ENCODE measurements around the gene ATF5.
A peak's percentile ranks its signal among the peaks of the same experiment; 100 is the strongest.

The ATF5 gene

DNA sequence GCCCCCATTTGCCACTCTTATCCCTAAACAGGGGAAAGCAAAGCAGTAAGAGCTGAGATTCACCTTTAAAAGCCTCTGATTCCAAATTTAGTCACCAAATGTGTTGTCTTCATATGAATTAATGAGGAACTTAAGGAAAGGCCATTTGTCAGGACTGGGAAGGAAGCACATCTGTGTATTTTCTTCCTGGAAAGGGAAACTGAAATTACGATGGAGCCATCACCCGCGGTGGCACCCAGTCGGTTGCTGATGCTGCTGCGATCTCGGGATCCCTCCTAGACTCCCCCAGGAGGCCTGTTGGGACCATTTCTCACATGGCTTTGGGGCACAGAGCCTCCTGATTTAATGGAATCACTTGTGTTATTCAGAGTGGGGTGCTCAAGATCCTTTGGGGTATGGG, 24.9 kb upstream of the ATF5 start:
- H3K4ac ChIP-seq (ENCODE audit: low read depth in 1 of 2, low read length in 2 of 2) = no peak overlapping the region
- no peak for DNase-seq
- no peak overlapping the region for H3K18ac ChIP-seq (ENCODE audit: low read depth in 1 of 2, low read length in 2 of 2)
- H4K8ac ChIP-seq (ENCODE audit: low read length) = no peak overlapping the region
- H2AK5ac ChIP-seq (ENCODE audit: low read length, severe bottlenecking) = no peak overlapping the region
- no peak overlapping the region for H3K27ac ChIP-seq (ENCODE audit: low read length, poor library complexity, severe bottlenecking)
- H3K27me3 ChIP-seq (ENCODE audit: control insufficient read depth in 1 of 2, insufficient read depth in 1 of 2, low read length in 2 of 2) = no peaks in the 10 kb centered on the region
- H3K9me3 ChIP-seq (ENCODE audit: control insufficient read depth, low read length) = no peaks in the 10 kb centered on the region
- no peak overlapping the region for H4K91ac ChIP-seq (ENCODE audit: low read length)
- H3K23ac ChIP-seq (ENCODE audit: low read length in 2 of 2) = no peak overlapping the region
- H3K4me2 ChIP-seq (ENCODE audit: low read length, poor library complexity, severe bottlenecking) = no peak overlapping the region
- no peak overlapping the region for H2BK5ac ChIP-seq (ENCODE audit: low read depth, low read length, poor library complexity, severe bottlenecking)
- H3K36me3 ChIP-seq (ENCODE audit: control insufficient read depth in 1 of 2, insufficient read depth in 2 of 2, low read depth in 1 of 2, low read length in 2 of 2) = peaks cover 27 to 28% of the 10 kb centered on the region in 2 experiments
- H3K4me3 ChIP-seq (ENCODE audit: insufficient read depth in 1 of 2, low read depth in 1 of 2, low read length in 2 of 2) = no peak overlapping the region
- WGBS = 93% methylated on average over 6 of the region's 6 CpGs
- H3K79me1 ChIP-seq (replicated peaks; ENCODE audit: low read length, poor library complexity, severe bottlenecking) = peaks cover 21% of the 10 kb centered on the region
- H2BK12ac ChIP-seq (ENCODE audit: low read length in 2 of 2) = no peak overlapping the region
- peaks cover 2% of the 10 kb centered on the region for H3K4me1 ChIP-seq (ENCODE audit: control insufficient read depth, insufficient read depth, low read depth, low read length)
- H2BK120ac ChIP-seq (ENCODE audit: low read depth, low read length) = no peak overlapping the region
- H3K14ac ChIP-seq (ENCODE audit: low read length in 2 of 2) = no peak overlapping the region
- no peak overlapping the region for H2BK15ac ChIP-seq (ENCODE audit: low read depth, poor library complexity, severe bottlenecking)
- H2AFZ ChIP-seq (ENCODE audit: low read depth, low read length) = no peak overlapping the region
- H3K9ac ChIP-seq (ENCODE audit: low read length) = no peak overlapping the region

DNA sequence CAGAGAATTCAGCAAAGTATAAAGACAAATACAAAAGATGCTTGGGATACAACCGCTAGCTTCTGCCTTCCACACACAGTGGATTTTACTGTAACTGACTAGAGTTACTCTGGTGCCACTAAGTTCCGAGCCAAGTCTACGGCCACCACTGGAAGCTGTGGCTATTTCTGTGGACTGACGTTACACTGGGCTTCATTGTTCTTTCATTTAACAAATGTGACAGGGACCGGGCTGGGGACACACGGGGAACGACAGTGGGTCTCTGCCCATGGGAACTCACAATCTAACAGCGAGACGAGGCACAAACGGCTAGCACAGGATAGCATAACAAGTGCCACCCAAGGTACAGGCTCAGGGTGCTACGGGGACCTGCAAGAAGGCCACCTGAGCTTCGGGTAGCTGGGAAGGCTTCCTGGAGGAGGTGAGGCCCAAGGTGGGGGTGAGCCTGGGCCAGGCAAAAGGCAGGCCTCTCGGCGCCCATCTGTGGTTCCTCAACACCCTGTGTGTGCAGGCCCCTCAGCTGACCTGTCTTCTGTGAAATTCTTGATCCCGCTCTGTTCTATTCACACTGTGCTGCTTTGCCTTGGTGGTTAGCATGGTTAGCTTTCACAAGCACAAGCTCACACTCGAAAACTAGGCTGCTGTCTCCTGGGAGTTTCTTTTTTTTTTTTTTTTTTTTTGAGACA, 22.0 kb upstream of the ATF5 start:
- 96% methylated on average over 16 of the region's 16 CpGs for WGBS
- H3K36me3 ChIP-seq (ENCODE audit: control insufficient read depth in 1 of 2, insufficient read depth in 2 of 2, low read depth in 1 of 2, low read length in 2 of 2) = peaks cover 37 to 43% of the 10 kb centered on the region in 2 experiments

GRCh38 chr19:49907745-49908446, 21.1 kb upstream of the ATF5 start:
- Histone ChIP-seq H4K8ac (ENCODE audit: low read length) (no peak overlapping the region), H3K36me3 (ENCODE audit: control insufficient read depth in 1 of 2, insufficient read depth in 2 of 2, low read depth in 1 of 2, low read length in 2 of 2) (peaks cover 43 to 49% of the 10 kb centered on the region in 2 experiments), H2BK15ac (ENCODE audit: low read depth, poor library complexity, severe bottlenecking) (no peak overlapping the region), H3K79me1 (replicated peaks; ENCODE audit: low read length, poor library complexity, severe bottlenecking) (peaks cover 37% of the 10 kb centered on the region), H3K14ac (ENCODE audit: low read length in 2 of 2) (no peak overlapping the region), H2AFZ (ENCODE audit: low read depth, low read length) (no peak overlapping the region), H3K18ac (ENCODE audit: low read depth in 1 of 2, low read length in 2 of 2) (no peak overlapping the region), H3K27me3 (ENCODE audit: control insufficient read depth in 1 of 2, insufficient read depth in 1 of 2, low read length in 2 of 2) (no peaks in the 10 kb centered on the region), H3K23ac (ENCODE audit: low read length in 2 of 2) (no peak overlapping the region), H2BK5ac (ENCODE audit: low read depth, low read length, poor library complexity, severe bottlenecking) (no peak overlapping the region), H3K4me3 (ENCODE audit: insufficient read depth in 1 of 2, low read depth in 1 of 2, low read length in 2 of 2) (no peak overlapping the region), H2BK120ac (ENCODE audit: low read depth, low read length) (no peak overlapping the region), H3K9me3 (ENCODE audit: control insufficient read depth, low read length) (no peaks in the 10 kb centered on the region), H3K4me2 (ENCODE audit: low read length, poor library complexity, severe bottlenecking) (no peak overlapping the region), H2AK5ac (ENCODE audit: low read length, severe bottlenecking) (no peak overlapping the region), H3K4me1 (ENCODE audit: control insufficient read depth, insufficient read depth, low read depth, low read length) (peaks cover 4% of the 10 kb centered on the region), H3K9ac (ENCODE audit: low read length) (no peak overlapping the region), H3K4ac (ENCODE audit: low read depth in 1 of 2, low read length in 2 of 2) (no peak overlapping the region), H2BK12ac (ENCODE audit: low read length in 2 of 2) (no peak overlapping the region), H3K27ac (ENCODE audit: low read length, poor library complexity, severe bottlenecking) (no peak overlapping the region), H4K91ac (ENCODE audit: low read length) (no peak overlapping the region)
- 98% methylated on average over 23 of the region's 23 CpGs for WGBS
- no peak for DNase-seq

More for the DNA sequence above, 22.0 kb upstream of the ATF5 start:
- Histone ChIP-seq H3K14ac (ENCODE audit: low read length in 2 of 2) (no peak overlapping the region), H2BK15ac (ENCODE audit: low read depth, poor library complexity, severe bottlenecking) (no peak overlapping the region), H3K4me1 (ENCODE audit: control insufficient read depth, insufficient read depth, low read depth, low read length) (peaks cover 4% of the 10 kb centered on the region), H3K4ac (ENCODE audit: low read depth in 1 of 2, low read length in 2 of 2) (no peak overlapping the region), H3K27ac (ENCODE audit: low read length, poor library complexity, severe bottlenecking) (no peak overlapping the region), H3K9ac (ENCODE audit: low read length) (no peak overlapping the region), H3K23ac (ENCODE audit: low read length in 2 of 2) (no peak overlapping the region), H2BK120ac (ENCODE audit: low read depth, low read length) (no peak overlapping the region), H2BK12ac (ENCODE audit: low read length in 2 of 2) (no peak overlapping the region), H3K4me3 (ENCODE audit: insufficient read depth in 1 of 2, low read depth in 1 of 2, low read length in 2 of 2) (no peak overlapping the region), H2AK5ac (ENCODE audit: low read length, severe bottlenecking) (no peak overlapping the region), H4K91ac (ENCODE audit: low read length) (peak overlapping the region; percentile 44), H3K79me1 (replicated peaks; ENCODE audit: low read length, poor library complexity, severe bottlenecking) (peaks cover 32% of the 10 kb centered on the region), H3K27me3 (ENCODE audit: control insufficient read depth in 1 of 2, insufficient read depth in 1 of 2, low read length in 2 of 2) (no peaks in the 10 kb centered on the region), H3K18ac (ENCODE audit: low read depth in 1 of 2, low read length in 2 of 2) (no peak overlapping the region), H3K4me2 (ENCODE audit: low read length, poor library complexity, severe bottlenecking) (no peak overlapping the region), H2BK5ac (ENCODE audit: low read depth, low read length, poor library complexity, severe bottlenecking) (no peak overlapping the region), H2AFZ (ENCODE audit: low read depth, low read length) (no peak overlapping the region), H4K8ac (ENCODE audit: low read length) (no peak overlapping the region), H3K9me3 (ENCODE audit: control insufficient read depth, low read length) (no peaks in the 10 kb centered on the region)
- DNase-seq = no peak

- no peak overlapping the region for H2BK15ac ChIP-seq (ENCODE audit: low read depth, poor library complexity, severe bottlenecking)
- no peak overlapping the region for H2AK5ac ChIP-seq (ENCODE audit: low read length, severe bottlenecking)
- H2BK12ac ChIP-seq (ENCODE audit: low read length in 2 of 2) = no peak overlapping the region
- no peak overlapping the region for H3K18ac ChIP-seq (ENCODE audit: low read depth in 1 of 2, low read length in 2 of 2)
- no peak overlapping the region for H4K8ac ChIP-seq (ENCODE audit: low read length)
- H2AFZ ChIP-seq (ENCODE audit: low read depth, low read length) = no peak overlapping the region
- H3K4me3 ChIP-seq (ENCODE audit: insufficient read depth in 1 of 2, low read depth in 1 of 2, low read length in 2 of 2) = no peak overlapping the region
- H3K27me3 ChIP-seq (ENCODE audit: control insufficient read depth in 1 of 2, insufficient read depth in 1 of 2, low read length in 2 of 2) = no peaks in the 10 kb centered on the region
- no peak for DNase-seq
- H3K4me1 ChIP-seq (ENCODE audit: control insufficient read depth, insufficient read depth, low read depth, low read length) = peaks cover 4% of the 10 kb centered on the region
- H3K27ac ChIP-seq (ENCODE audit: low read length, poor library complexity, severe bottlenecking) = no peak overlapping the region
- 99% methylated on average over 37 of the region's 37 CpGs for WGBS
- no peak overlapping the region for H3K23ac ChIP-seq (ENCODE audit: low read length in 2 of 2)
- H3K14ac ChIP-seq (ENCODE audit: low read length in 2 of 2) = no peak overlapping the region
- no peak overlapping the region for H2BK120ac ChIP-seq (ENCODE audit: low read depth, low read length)
- H3K79me1 ChIP-seq (replicated peaks; ENCODE audit: low read length, poor library complexity, severe bottlenecking) = peaks cover 41% of the 10 kb centered on the region
- no peak overlapping the region for H2BK5ac ChIP-seq (ENCODE audit: low read depth, low read length, poor library complexity, severe bottlenecking)
- no peak overlapping the region for H3K9ac ChIP-seq (ENCODE audit: low read length)
- no peaks in the 10 kb centered on the region for H3K9me3 ChIP-seq (ENCODE audit: control insufficient read depth, low read length)
- H3K4ac ChIP-seq (ENCODE audit: low read depth in 1 of 2, low read length in 2 of 2) = no peak overlapping the region
- H3K36me3 ChIP-seq (ENCODE audit: control insufficient read depth in 1 of 2, insufficient read depth in 2 of 2, low read depth in 1 of 2, low read length in 2 of 2) = peaks cover 51 to 58% of the 10 kb centered on the region in 2 experiments
- no peak overlapping the region for H3K4me2 ChIP-seq (ENCODE audit: low read length, poor library complexity, severe bottlenecking)
- no peak overlapping the region for H4K91ac ChIP-seq (ENCODE audit: low read length)
These were observed 20.3 kb upstream of the ATF5 start for GRCh38 chr19:49908480-49909420.
